Measurements from ENCODE around the gene SKI. TPM values are rescaled to one million over a fixed set of nuclear protein-coding genes. Genes with fewer than 3 reads are reported as not detected.
A peak's percentile ranks its signal among the peaks of the same experiment; 100 is the strongest.

The SKI gene
- total and polyA plus RNA-seq, 10 of the 15 experiments (the other 5 are each of a cell fraction or from before 2014, with no cell fraction given): 0.03 to 14.9 (median 0.96) TPM

- ChIA-PET POLR2A (no interaction called here), RAD21 (ENCODE audit: unreplicated experiment) (interaction anchor here (0.9 kb wide), 2 partner anchors 107 to 116 kb away, joined by 3 read pairs; no protein-coding TSS in a partner anchor), CTCF (interaction anchor here (0.9 to 1.4 kb wide), 4 partner anchors 71 to 137 kb away, joined by 3 to 5 read pairs (median 4); partner anchors contain the start of gene FAAP20), SMC1A (ENCODE audit: uncharacterized antibody, unreplicated experiment) (interaction anchor here (0.9 to 1.1 kb wide), 2 partner anchors 20 to 112 kb away, joined by 3 to 4 read pairs; no protein-coding TSS in a partner anchor)
- in situ Hi-C loops (cut with MboI): no loop called here
- TF ChIP-seq GABPA (IDR thresholded peaks at IDR 0.05; ENCODE audit: low read depth) (no peak), RB1 (IDR thresholded peaks at IDR 0.05; ENCODE audit: borderline replicate concordance) (no peak), SMC3 (IDR thresholded peaks at IDR 0.05; ENCODE audit: borderline replicate concordance, low read length) (0 out of 2 replicates have a peak, but pooled peaks have one; percentile 4), EP300 (IDR thresholded peaks at IDR 0.05; ENCODE audit: borderline replicate concordance in 1 of 2, control insufficient read depth in 1 of 2, low read depth in 2 of 2, low read length in 2 of 2) (no peak)
- TF ChIP-seq, protein P1, sequence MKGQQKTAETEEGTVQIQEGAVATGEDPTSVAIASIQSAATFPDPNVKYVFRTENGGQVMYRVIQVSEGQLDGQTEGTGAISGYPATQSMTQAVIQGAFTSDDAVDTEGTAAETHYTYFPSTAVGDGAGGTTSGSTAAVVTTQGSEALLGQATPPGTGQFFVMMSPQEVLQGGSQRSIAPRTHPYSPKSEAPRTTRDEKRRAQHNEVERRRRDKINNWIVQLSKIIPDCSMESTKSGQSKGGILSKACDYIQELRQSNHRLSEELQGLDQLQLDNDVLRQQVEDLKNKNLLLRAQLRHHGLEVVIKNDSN (IDR thresholded peaks at IDR 0.05; ENCODE audit: borderline replicate concordance, extremely low read length, insufficient read depth, low read depth, low read length): peak; percentile 39
- TF ChIP-seq, protein P2, sequence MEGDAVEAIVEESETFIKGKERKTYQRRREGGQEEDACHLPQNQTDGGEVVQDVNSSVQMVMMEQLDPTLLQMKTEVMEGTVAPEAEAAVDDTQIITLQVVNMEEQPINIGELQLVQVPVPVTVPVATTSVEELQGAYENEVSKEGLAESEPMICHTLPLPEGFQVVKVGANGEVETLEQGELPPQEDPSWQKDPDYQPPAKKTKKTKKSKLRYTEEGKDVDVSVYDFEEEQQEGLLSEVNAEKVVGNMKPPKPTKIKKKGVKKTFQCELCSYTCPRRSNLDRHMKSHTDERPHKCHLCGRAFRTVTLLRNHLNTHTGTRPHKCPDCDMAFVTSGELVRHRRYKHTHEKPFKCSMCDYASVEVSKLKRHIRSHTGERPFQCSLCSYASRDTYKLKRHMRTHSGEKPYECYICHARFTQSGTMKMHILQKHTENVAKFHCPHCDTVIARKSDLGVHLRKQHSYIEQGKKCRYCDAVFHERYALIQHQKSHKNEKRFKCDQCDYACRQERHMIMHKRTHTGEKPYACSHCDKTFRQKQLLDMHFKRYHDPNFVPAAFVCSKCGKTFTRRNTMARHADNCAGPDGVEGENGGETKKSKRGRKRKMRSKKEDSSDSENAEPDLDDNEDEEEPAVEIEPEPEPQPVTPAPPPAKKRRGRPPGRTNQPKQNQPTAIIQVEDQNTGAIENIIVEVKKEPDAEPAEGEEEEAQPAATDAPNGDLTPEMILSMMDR (IDR thresholded peaks at IDR 0.05 in 2 of 3, conservative IDR thresholded peaks at IDR 0.05 in 1 of 3; ENCODE audit: control insufficient read depth in 2 of 3, extremely low read depth in 1 of 3, insufficient read depth in 1 of 3, low read depth in 3 of 3, low read length in 3 of 3): peak; percentile 0 to 29 (median 14); a peak in 1 of 6 replicates
- no peaks in the 10 kb centered on the region for H4K20me1 ChIP-seq (ENCODE audit: control insufficient read depth, insufficient read depth)
- H3K4me1 ChIP-seq (ENCODE audit: control insufficient read depth, insufficient read depth, low read length): peaks cover 10% of the 10 kb centered on the region
- no peaks in the 10 kb centered on the region for H3K27me3 ChIP-seq (replicated peaks in 1 of 2; ENCODE audit: control insufficient read depth in 2 of 2, insufficient read depth in 2 of 2, low read length in 1 of 2)
- no peak overlapping the region for H3K27ac ChIP-seq (ENCODE audit: control insufficient read depth, insufficient read depth)
- H3K4me2 ChIP-seq (ENCODE audit: control insufficient read depth, insufficient read depth): no peak overlapping the region
- DNase-seq (ENCODE audit: low read depth, low spot score): no peak
- no TSS peak for BruUV-seq (replicated peaks)
- intact Hi-C loops (cut with micrococcal nuclease; ENCODE audit: unreplicated experiment): loop anchor here (5.0 kb wide), 2 partner anchors 84 to 114 kb away; partner anchors contain the start of gene SKI
- peaks cover 2 to 6% of the 10 kb centered on the region in 2 experiments; a peak in 3 of 4 replicates for H3K36me3 ChIP-seq (ENCODE audit: control insufficient read depth in 2 of 2, insufficient read depth in 2 of 2, low read length in 1 of 2)
- no peak overlapping the region for H3K9ac ChIP-seq (ENCODE audit: control insufficient read depth, insufficient read depth, low read length)
- FAIRE-seq: no peak
- ATAC-seq: peak; percentile 65
- no peak overlapping the region for H3K4me3 ChIP-seq
- no peaks in the 10 kb centered on the region for H3K79me2 ChIP-seq (ENCODE audit: control insufficient read depth, insufficient read depth, low read length)
- H2AFZ ChIP-seq (ENCODE audit: control insufficient read depth, low read depth, low read length): no peak overlapping the region
- 44% methylated on average over 21 of the region's 21 CpGs for WGBS (ENCODE audit: insufficient coverage, insufficient replicate concordance, low lambda C conversion rate, missing lambda C conversion rate)
- no peaks in the 10 kb centered on the region for H3K9me3 ChIP-seq (replicated peaks; ENCODE audit: control insufficient read depth, insufficient read depth, low read length)
These were observed 83.3 kb downstream of the SKI start for GRCh38 chr1:2311184-2312032.
